ENCODE measurements around the gene IFT80. TPM values are rescaled to one million over a fixed set of nuclear protein-coding genes. Genes with fewer than 3 reads are reported as not detected.

IFT80 gene
- total and polyA plus RNA-seq, 10 of the 15 experiments (the other 5 are each of a cell fraction or from before 2014, with no cell fraction given): 6.5 to 21.5 (median 14.1) TPM

DNA sequence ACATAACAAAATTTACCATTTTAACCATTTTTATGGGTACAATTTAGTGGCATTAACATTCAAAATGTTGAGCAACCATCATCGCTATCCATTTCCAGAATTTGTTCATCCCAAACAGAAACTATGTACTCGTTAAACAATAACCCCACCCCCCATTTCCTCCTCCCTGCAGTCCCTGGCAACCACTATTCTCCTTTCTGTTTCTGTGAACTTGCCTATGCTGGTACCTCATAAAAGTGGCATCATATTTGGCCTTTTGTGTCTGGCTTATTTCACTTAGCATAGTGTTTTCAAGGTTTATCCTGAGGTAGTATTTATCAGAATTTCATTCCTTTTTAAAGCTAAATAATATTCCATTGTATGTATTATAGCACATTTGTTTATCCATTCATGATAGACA, 141.4 kb downstream of the IFT80 start:
- no TSS peak for BruUV-seq (replicated peaks)
- Histone ChIP-seq H3K9me3 (replicated peaks; ENCODE audit: control insufficient read depth, insufficient read depth, low read length) (no peaks in the 10 kb centered on the region), H4K20me1 (ENCODE audit: control insufficient read depth, insufficient read depth) (no peaks in the 10 kb centered on the region), H2AFZ (ENCODE audit: control insufficient read depth, low read depth, low read length) (no peak overlapping the region), H3K4me2 (ENCODE audit: control insufficient read depth, insufficient read depth) (no peak overlapping the region), H3K27ac (ENCODE audit: control insufficient read depth, insufficient read depth) (no peak overlapping the region), H3K4me1 (ENCODE audit: control insufficient read depth, insufficient read depth, low read length) (no peaks in the 10 kb centered on the region), H3K27me3 (replicated peaks in 1 of 2; ENCODE audit: control insufficient read depth in 2 of 2, insufficient read depth in 2 of 2, low read length in 1 of 2) (no peaks in the 10 kb centered on the region), H3K9ac (ENCODE audit: control insufficient read depth, insufficient read depth, low read length) (no peak overlapping the region), H3K4me3 (no peak overlapping the region), H3K36me3 (ENCODE audit: control insufficient read depth in 2 of 2, insufficient read depth in 2 of 2, low read length in 1 of 2) (no peaks in the 10 kb centered on the region), H3K79me2 (ENCODE audit: control insufficient read depth, insufficient read depth, low read length) (no peaks in the 10 kb centered on the region)
- POLR2A ChIA-PET: no interaction called here
- ATAC-seq: no peak
- TF ChIP-seq KLF5 (IDR thresholded peaks at IDR 0.05; ENCODE audit: partially characterized antibody): no peak
- TF ChIP-seq NFYB (IDR thresholded peaks at IDR 0.05; ENCODE audit: insufficient read depth, low read depth, low read length): no peak
- TF ChIP-seq STAT1 (conservative IDR thresholded peaks at IDR 0.05): no peak
- TF ChIP-seq SKIL (IDR thresholded peaks at IDR 0.05; ENCODE audit: low read depth, poor library complexity, severe bottlenecking): no peak
- TF ChIP-seq IRF4 (IDR thresholded peaks at IDR 0.05; ENCODE audit: low read depth, low read length): no peak
- TF ChIP-seq EP300 (IDR thresholded peaks at IDR 0.05; ENCODE audit: borderline replicate concordance in 1 of 2, control insufficient read depth in 1 of 2, low read depth in 2 of 2, low read length in 2 of 2): no peak
- intact Hi-C loops (cut with micrococcal nuclease; ENCODE audit: unreplicated experiment): no loop called here
- no peak for DNase-seq (ENCODE audit: low read depth, low spot score)
- FAIRE-seq: no peak
- in situ Hi-C loops (cut with MboI): no loop called here
- RAD21 ChIA-PET (ENCODE audit: unreplicated experiment): no interaction called here
- SMC1A ChIA-PET (ENCODE audit: uncharacterized antibody, unreplicated experiment): no interaction called here
- 100% methylated on average over 2 of the region's 2 CpGs for WGBS (ENCODE audit: insufficient coverage, insufficient replicate concordance, low lambda C conversion rate, missing lambda C conversion rate)
- CTCF ChIA-PET: interaction anchor here (0.7 kb wide), 1 partner anchor 35 kb away, joined by 3 read pairs; no protein-coding TSS in a partner anchor

- H3K36me3 ChIP-seq (ENCODE audit: control insufficient read depth in 2 of 2, insufficient read depth in 2 of 2, low read length in 1 of 2): no peaks in the 10 kb centered on the region
- no peaks in the 10 kb centered on the region for H4K20me1 ChIP-seq (ENCODE audit: control insufficient read depth, insufficient read depth)
- no peak overlapping the region for H3K27ac ChIP-seq (ENCODE audit: control insufficient read depth, insufficient read depth)
- H3K9me3 ChIP-seq (replicated peaks; ENCODE audit: control insufficient read depth, insufficient read depth, low read length): no peaks in the 10 kb centered on the region
- ChIA-PET RAD21 (ENCODE audit: unreplicated experiment) (interaction anchor here (0.5 kb wide), 1 partner anchor 89 kb away, joined by 3 read pairs; no protein-coding TSS in a partner anchor), CTCF (no interaction called here), POLR2A (no interaction called here), SMC1A (ENCODE audit: uncharacterized antibody, unreplicated experiment) (no interaction called here)
- no peak for ATAC-seq
- no peaks in the 10 kb centered on the region for H3K79me2 ChIP-seq (ENCODE audit: control insufficient read depth, insufficient read depth, low read length)
- H3K4me2 ChIP-seq (ENCODE audit: control insufficient read depth, insufficient read depth): no peak overlapping the region
- no peak for FAIRE-seq
- H3K27me3 ChIP-seq (replicated peaks in 1 of 2; ENCODE audit: control insufficient read depth in 2 of 2, insufficient read depth in 2 of 2, low read length in 1 of 2): no peaks in the 10 kb centered on the region
- H3K9ac ChIP-seq (ENCODE audit: control insufficient read depth, insufficient read depth, low read length): no peak overlapping the region
- intact Hi-C loops (cut with micrococcal nuclease; ENCODE audit: unreplicated experiment) (no loop called here), in situ Hi-C loops (cut with MboI) (no loop called here)
- H3K4me1 ChIP-seq (ENCODE audit: control insufficient read depth, insufficient read depth, low read length): no peaks in the 10 kb centered on the region
- no peak overlapping the region for H2AFZ ChIP-seq (ENCODE audit: control insufficient read depth, low read depth, low read length)
- no peak overlapping the region for H3K4me3 ChIP-seq
- DNase-seq (ENCODE audit: low read depth, low spot score): no peak
- no TSS peak for BruUV-seq (replicated peaks)
- TF ChIP-seq WRNIP1 (IDR thresholded peaks at IDR 0.05; ENCODE audit: borderline replicate concordance, low read depth, low read length) (no peak), SREBF1 (IDR thresholded peaks at IDR 0.05; ENCODE audit: low read length) (no peak), RELA (IDR thresholded peaks at IDR 0.05; ENCODE audit: borderline replicate concordance, partially characterized antibody) (no peak), MEF2A (IDR thresholded peaks at IDR 0.05; ENCODE audit: insufficient read depth, low read depth, low read length) (no peak), ESRRA (IDR thresholded peaks at IDR 0.05; ENCODE audit: low read length) (no peak), STAT3 (IDR thresholded peaks at IDR 0.05; ENCODE audit: low read depth, low read length) (no peak), ETV6 (conservative IDR thresholded peaks at IDR 0.05 in 1 of 2, IDR thresholded peaks at IDR 0.05 in 1 of 2; ENCODE audit: borderline replicate concordance in 1 of 2, low read depth in 1 of 2) (no peak), STAT1 (conservative IDR thresholded peaks at IDR 0.05) (no peak), SMARCA5 (IDR thresholded peaks at IDR 0.05) (no peak), CREM (IDR thresholded peaks at IDR 0.05; ENCODE audit: low read depth) (no peak), ZNF274 (IDR thresholded peaks at IDR 0.05; ENCODE audit: insufficient read depth, insufficient read length) (no peak)
- TF ChIP-seq, protein P1, sequence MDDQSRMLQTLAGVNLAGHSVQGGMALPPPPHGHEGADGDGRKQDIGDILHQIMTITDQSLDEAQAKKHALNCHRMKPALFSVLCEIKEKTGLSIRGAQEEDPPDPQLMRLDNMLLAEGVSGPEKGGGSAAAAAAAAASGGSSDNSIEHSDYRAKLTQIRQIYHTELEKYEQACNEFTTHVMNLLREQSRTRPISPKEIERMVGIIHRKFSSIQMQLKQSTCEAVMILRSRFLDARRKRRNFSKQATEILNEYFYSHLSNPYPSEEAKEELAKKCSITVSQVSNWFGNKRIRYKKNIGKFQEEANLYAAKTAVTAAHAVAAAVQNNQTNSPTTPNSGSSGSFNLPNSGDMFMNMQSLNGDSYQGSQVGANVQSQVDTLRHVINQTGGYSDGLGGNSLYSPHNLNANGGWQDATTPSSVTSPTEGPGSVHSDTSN (IDR thresholded peaks at IDR 0.05; ENCODE audit: insufficient replicate concordance, low read depth, low read length): no peak
Observed at GRCh38 chr3:160253298-160253697, 145.7 kb downstream of the IFT80 start.

Data from GM12878 (cell line).